ENCODE data around the gene SAMMSON.

DNA sequence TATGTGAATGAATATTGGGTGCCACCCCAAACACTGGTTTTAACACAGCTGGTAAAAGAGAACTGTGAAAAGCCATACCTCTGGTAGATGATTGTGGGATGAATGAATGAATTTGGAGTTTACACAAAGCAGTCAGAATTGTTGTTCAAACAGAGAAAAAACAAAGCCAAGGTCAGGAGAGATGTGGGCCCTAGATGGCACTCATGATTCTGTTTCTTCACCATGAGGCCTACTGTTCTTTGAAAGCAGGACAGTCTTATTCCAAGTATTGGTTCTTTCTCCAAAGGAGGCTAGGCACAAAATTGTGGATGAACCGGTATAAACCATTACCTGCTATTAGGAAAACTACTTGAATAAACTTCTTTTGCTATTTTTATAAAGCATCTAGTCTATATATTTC lies 97.6 kb downstream of the SAMMSON start:
- TF ChIP-seq POLR2AphosphoS5 (IDR thresholded peaks at IDR 0.05; ENCODE audit: low read depth, low read length) (no peak), SIN3A (IDR thresholded peaks at IDR 0.05; ENCODE audit: borderline replicate concordance, insufficient read depth, low read depth, low read length) (no peak), TCF7L2 (IDR thresholded peaks at IDR 0.05; ENCODE audit: low read depth, low read length) (no peak)
- TF ChIP-seq, protein P1, sequence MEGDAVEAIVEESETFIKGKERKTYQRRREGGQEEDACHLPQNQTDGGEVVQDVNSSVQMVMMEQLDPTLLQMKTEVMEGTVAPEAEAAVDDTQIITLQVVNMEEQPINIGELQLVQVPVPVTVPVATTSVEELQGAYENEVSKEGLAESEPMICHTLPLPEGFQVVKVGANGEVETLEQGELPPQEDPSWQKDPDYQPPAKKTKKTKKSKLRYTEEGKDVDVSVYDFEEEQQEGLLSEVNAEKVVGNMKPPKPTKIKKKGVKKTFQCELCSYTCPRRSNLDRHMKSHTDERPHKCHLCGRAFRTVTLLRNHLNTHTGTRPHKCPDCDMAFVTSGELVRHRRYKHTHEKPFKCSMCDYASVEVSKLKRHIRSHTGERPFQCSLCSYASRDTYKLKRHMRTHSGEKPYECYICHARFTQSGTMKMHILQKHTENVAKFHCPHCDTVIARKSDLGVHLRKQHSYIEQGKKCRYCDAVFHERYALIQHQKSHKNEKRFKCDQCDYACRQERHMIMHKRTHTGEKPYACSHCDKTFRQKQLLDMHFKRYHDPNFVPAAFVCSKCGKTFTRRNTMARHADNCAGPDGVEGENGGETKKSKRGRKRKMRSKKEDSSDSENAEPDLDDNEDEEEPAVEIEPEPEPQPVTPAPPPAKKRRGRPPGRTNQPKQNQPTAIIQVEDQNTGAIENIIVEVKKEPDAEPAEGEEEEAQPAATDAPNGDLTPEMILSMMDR (IDR thresholded peaks at IDR 0.05), result no peak
- TF ChIP-seq, protein P2, sequence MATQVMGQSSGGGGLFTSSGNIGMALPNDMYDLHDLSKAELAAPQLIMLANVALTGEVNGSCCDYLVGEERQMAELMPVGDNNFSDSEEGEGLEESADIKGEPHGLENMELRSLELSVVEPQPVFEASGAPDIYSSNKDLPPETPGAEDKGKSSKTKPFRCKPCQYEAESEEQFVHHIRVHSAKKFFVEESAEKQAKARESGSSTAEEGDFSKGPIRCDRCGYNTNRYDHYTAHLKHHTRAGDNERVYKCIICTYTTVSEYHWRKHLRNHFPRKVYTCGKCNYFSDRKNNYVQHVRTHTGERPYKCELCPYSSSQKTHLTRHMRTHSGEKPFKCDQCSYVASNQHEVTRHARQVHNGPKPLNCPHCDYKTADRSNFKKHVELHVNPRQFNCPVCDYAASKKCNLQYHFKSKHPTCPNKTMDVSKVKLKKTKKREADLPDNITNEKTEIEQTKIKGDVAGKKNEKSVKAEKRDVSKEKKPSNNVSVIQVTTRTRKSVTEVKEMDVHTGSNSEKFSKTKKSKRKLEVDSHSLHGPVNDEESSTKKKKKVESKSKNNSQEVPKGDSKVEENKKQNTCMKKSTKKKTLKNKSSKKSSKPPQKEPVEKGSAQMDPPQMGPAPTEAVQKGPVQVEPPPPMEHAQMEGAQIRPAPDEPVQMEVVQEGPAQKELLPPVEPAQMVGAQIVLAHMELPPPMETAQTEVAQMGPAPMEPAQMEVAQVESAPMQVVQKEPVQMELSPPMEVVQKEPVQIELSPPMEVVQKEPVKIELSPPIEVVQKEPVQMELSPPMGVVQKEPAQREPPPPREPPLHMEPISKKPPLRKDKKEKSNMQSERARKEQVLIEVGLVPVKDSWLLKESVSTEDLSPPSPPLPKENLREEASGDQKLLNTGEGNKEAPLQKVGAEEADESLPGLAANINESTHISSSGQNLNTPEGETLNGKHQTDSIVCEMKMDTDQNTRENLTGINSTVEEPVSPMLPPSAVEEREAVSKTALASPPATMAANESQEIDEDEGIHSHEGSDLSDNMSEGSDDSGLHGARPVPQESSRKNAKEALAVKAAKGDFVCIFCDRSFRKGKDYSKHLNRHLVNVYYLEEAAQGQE (IDR thresholded peaks at IDR 0.05; ENCODE audit: insufficient read depth in 1 of 2, low read depth in 2 of 2, low read length in 1 of 2), result no peak
